Fibroblast of the aortic adventitia (primary cell): ENCODE measurements around the gene PCSK4. TPM values are rescaled to one million over a fixed set of nuclear protein-coding genes. Genes with fewer than 3 reads are reported as not detected.

Experiments used
- DNase-seq: peaks from one replicate; pipeline ENCODE4 v3.0.0-alpha.2; 2010; ENCODE audit warnings: low read depth
- H3K4me3 ChIP-seq: 2 replicates; pipeline ENCODE4 v1.5.1; 2011; ENCODE audit warnings: low read depth, mild to moderate bottlenecking, control low read depth, low read length, moderate library complexity
- total RNA-seq: library from RNA; depleted of rRNA; stranded (reverse); fragments of >200 nt; gene quantifications from 2 replicates; pipeline ENCODE4 v1.2.3, GENCODE V29; 2012; ENCODE audit warnings: low replicate concordance
- TF ChIP-seq, protein P1 (sequence below): IDR thresholded peaks from 2 replicates; pipeline ENCODE4 v1.5.1; 2011; ENCODE audit warnings: mild to moderate bottlenecking, low read length, control low read depth, inconsistent platforms; ENCODE audit not compliant: insufficient read depth

Gene PCSK4
- total RNA-seq, 1 donor = 2.2 TPM

DNA sequence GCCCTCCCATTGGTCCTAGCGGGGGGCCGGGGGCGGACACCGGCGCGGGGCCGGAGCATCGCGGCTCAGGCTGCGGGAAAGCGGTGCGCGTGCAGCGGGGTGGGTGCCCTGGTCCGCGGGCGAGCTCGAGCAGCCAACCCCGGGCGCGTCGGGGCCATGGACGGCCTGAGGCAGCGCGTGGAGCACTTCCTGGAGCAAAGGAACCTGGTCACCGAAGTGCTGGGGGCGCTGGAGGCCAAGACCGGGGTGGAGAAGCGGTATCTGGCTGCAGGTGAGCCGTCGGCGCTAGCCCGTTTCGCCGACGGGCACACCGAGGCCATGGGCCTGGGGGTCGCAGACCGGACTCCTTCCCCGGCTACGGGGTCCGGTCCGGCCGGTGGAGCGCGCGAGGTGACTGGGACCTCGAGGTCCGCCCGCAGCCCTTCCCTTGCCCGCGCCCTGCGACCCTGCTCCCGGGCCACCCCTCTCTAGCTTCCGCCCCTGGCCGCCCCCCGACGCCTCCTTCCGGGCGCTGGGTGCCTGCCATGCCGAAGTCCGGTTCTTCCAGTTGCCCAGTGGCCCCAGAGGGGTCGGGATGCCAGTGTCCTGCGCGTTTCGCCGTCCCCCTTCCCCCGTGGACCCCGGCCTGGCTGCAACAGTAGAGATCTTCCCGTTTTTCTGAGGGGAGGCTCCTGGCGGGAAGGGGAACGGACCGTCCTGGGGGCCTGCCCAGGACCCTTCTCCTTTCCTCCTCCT is 1.1 kb upstream of the PCSK4 start, which contains the start of gene REEP6:
TSS of gene REEP6 (plus strand) at position 68 of the 735 bp plus-strand sequence. CDS start at position 157, 89 bp downstream.
- H3K4me3 ChIP-seq = peak within 1 kb of the TSS; percentile 74
- TF ChIP-seq, protein P1, sequence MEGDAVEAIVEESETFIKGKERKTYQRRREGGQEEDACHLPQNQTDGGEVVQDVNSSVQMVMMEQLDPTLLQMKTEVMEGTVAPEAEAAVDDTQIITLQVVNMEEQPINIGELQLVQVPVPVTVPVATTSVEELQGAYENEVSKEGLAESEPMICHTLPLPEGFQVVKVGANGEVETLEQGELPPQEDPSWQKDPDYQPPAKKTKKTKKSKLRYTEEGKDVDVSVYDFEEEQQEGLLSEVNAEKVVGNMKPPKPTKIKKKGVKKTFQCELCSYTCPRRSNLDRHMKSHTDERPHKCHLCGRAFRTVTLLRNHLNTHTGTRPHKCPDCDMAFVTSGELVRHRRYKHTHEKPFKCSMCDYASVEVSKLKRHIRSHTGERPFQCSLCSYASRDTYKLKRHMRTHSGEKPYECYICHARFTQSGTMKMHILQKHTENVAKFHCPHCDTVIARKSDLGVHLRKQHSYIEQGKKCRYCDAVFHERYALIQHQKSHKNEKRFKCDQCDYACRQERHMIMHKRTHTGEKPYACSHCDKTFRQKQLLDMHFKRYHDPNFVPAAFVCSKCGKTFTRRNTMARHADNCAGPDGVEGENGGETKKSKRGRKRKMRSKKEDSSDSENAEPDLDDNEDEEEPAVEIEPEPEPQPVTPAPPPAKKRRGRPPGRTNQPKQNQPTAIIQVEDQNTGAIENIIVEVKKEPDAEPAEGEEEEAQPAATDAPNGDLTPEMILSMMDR = no peak
- no peak for DNase-seq

DNA sequence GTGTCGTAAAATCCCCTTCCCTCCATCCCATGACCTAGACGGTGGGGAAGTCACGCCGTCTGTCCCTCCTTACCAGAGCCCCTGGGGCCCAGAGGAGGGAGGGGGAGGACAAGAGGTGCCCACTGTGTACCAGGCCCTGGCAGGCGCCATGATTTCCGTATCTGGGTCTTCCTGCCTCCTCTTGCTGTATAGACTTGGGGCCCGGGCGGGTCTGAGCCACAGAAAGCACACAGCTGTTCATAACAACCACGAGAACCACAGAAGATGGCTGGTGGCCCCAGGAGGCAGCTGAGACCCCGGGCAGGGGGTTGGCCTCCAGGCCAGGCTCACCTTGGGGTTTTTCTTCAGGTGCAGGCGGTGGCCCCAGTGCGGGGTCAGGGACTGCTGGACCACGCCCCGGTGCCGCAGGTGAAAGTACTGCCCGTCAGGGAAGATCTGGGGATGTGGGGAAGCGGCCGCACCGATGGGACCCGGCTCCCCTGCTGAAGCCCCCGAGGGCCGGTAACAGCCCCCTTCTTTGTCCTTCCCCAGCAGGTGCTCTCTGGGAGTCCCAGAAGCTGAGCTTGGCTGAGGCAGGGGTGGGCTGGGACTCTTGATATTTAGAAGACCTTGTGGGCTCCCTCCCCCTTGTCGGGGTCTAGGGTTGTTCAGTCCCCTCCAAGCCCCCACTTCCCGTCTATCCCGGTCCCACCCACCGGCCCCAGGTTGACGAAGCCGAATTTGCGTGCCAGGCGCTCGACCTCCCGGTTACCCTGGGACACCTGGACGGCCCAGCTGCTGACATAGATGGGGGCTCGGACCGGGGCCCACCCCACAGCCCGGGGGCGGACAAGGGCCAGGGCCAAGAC is 463 bp downstream of the PCSK4 start:
- DNase-seq = no peak
- TF ChIP-seq, protein P1 = no peak
- peak overlapping the region; percentile 74 for H3K4me3 ChIP-seq

DNA sequence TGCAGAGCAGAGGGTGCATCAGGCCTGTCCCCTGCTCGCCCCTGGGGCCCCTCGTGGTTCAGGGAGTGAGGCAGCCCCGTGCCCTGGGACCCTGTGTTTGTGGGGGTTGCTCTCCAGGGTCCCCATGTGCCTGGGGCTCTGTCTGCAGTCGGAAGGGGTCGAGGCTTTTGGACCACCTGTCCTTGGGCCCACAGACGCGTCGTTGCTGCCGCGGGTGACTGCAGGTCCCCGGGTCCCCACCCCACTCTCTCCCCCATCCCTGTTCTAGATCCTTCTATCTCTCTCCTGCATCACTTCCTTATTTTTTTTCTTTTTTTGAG is 1.9 kb downstream of the PCSK4 start:
- no peak overlapping the region for H3K4me3 ChIP-seq
- TF ChIP-seq, protein P1 = no peak
- no peak for DNase-seq

DNA sequence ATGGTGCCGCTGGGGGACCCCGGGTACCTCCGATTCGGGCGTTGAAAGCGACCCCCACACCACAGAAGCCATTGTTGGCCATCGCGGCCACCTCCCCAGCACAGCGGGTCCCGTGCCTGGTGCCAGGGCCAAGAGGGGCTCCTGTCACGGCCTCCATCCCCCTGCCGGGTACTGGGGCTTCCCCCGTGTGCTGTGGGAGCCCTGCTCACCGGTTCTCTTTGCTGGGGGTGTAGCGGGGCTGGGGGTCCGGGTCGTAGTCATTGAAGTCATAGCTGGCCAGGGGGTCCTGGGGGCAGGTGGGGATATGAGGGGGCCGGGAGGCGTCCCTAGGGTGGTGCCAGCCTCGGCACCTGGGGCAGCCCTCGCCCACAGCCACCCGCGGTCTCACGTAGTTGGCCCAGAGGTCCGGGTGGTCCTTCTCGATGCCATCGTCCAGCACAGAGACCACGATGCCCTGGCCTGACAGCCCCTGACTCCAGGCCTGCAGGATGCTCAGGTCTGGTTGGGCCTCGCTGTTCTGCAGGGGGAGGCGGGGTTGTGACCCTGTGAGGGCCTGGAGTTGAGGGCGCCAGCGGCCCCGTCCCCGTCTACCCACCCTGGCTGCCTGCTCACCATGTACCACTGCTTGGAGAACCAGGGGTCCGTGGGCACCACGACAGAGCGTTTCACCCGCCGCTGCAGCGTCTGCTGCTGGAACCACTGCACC is 2.4 kb downstream of the PCSK4 start:
- H3K4me3 ChIP-seq = no peak overlapping the region
- TF ChIP-seq, protein P1 = no peak
- DNase-seq = no peak

DNA sequence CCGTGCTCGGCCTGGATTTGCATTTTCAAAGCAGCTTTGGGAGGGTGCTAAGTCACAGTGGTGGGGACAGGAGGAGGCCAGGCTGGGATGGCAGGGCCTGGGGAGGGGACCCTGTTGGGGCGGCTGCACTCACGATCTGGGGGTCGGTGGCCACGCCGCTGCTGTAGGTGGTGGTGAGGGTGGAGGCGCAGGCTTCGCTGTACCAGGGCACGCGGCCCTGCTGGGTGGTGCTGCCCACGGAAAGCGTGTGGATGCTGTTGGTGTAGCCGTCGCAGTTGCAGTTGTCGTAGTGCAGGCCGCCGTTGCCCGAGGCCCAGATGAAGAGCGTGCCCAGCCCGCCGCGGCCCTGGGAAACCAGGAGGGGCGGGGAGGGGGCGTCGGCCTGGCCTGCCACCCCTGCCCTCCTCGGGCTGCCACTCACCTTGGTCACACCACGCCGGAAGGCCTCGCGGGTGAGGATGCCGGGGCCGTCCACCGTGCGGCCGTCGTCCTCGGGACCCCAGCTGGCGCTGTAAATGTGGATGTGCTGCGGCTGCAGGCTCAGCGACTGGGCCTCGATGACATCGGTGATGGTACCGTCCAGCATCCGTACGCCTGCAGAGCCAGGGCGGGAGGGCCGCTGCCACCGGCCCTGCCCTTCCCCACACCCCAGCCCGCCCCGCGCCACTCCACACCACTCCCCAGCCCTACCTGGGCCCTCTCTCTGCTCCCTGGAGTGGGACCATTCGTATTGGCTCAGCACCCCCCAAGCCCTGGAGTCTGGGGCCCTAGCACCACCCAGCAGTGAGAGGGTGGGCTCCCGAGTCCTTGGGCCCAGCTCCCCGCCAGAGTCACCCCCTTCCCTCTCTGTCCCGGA is 3.2 kb downstream of the PCSK4 start:
- DNase-seq = no peak
- H3K4me3 ChIP-seq = no peak overlapping the region
- TF ChIP-seq, protein P1 = no peak

DNA sequence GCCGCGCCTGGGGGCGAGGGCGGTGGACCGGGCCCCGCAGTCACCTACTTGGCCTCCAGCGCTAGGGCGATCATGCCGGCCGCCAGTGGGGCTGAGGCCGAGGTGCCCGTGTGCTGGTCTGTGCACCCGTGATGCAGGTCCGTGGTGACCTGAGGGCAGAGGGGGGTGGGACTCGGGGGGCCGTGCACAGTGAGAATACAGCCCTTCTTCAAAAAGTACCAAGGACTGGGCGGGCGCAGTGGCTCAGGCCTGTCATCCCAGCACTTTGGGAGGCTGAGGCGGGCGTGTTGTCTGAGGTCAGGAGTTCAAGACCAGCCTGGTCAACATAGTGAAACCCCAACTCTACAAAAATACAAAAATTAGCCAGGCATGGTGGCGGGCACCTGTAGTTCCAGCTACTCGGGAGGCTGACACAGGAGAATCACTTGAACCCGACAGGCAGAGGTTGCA is 6.1 kb downstream of the PCSK4 start:
- DNase-seq = no peak
- TF ChIP-seq, protein P1 = no peak
- H3K4me3 ChIP-seq = no peak overlapping the region
